ENCODE results near the gene GPC5.
"Not testable (repeated sequence)": the region's sequence is repeated elsewhere in the genome, so short reads cannot be mapped to it uniquely, and the experiment has no call there.

The GPC5 gene

GRCh38 chr13:91649456-91649855 lies 251.0 kb downstream of the GPC5 start:
- no peak for DNase-seq (ENCODE audit: low read depth)

- no peak for DNase-seq (ENCODE audit: low read depth)
Measured at GRCh38 chr13:91652404-91653301, 254.2 kb downstream of the GPC5 start.

GRCh38 chr13:91655731-91656130 lies 257.3 kb downstream of the GPC5 start:
- no peak for DNase-seq (ENCODE audit: low read depth)

- DNase-seq (ENCODE audit: low read depth) = no peak
Measured at GRCh38 chr13:91657283-91657682, 258.9 kb downstream of the GPC5 start.

- DNase-seq (ENCODE audit: low read depth) = no peak
Measured at GRCh38 chr13:91659256-91660075, 261.0 kb downstream of the GPC5 start.

GRCh38 chr13:91660076-91660415 lies 261.6 kb downstream of the GPC5 start:
- DNase-seq (ENCODE audit: low read depth) = no peak

- no peak for DNase-seq (ENCODE audit: low read depth)
Measured at GRCh38 chr13:91661692-91662490, 263.5 kb downstream of the GPC5 start.

- DNase-seq (ENCODE audit: low read depth) = no peak
Measured at GRCh38 chr13:91664039-91664438, 265.6 kb downstream of the GPC5 start.

GRCh38 chr13:91667486-91667885 lies 269.1 kb downstream of the GPC5 start:
- DNase-seq (ENCODE audit: low read depth) = no peak

GRCh38 chr13:91668866-91669495 lies 270.6 kb downstream of the GPC5 start:
- no peak for DNase-seq (ENCODE audit: low read depth)

GRCh38 chr13:91674347-91674746 lies 275.9 kb downstream of the GPC5 start:
- not testable (repeated sequence) for DNase-seq (ENCODE audit: low read depth)

- no peak for DNase-seq (ENCODE audit: low read depth)
Measured at GRCh38 chr13:91684746-91685145, 286.3 kb downstream of the GPC5 start.

- no peak for DNase-seq (ENCODE audit: low read depth)
Measured at GRCh38 chr13:91690944-91691343, 292.5 kb downstream of the GPC5 start.

GRCh38 chr13:91693466-91693865 lies 295.0 kb downstream of the GPC5 start:
- DNase-seq (ENCODE audit: low read depth) = no peak

GRCh38 chr13:91698308-91698707 lies 299.9 kb downstream of the GPC5 start:
- DNase-seq (ENCODE audit: low read depth) = no peak

GRCh38 chr13:91698767-91699166 lies 300.3 kb downstream of the GPC5 start:
- no peak for DNase-seq (ENCODE audit: low read depth)

GRCh38 chr13:91699863-91700262 lies 301.4 kb downstream of the GPC5 start:
- DNase-seq (ENCODE audit: low read depth) = no peak

- no peak for DNase-seq (ENCODE audit: low read depth)
Measured at GRCh38 chr13:91701975-91702374, 303.6 kb downstream of the GPC5 start.

GRCh38 chr13:91702411-91702810 lies 304.0 kb downstream of the GPC5 start:
- no peak for DNase-seq (ENCODE audit: low read depth)

- no peak for DNase-seq (ENCODE audit: low read depth)
Measured at GRCh38 chr13:91704398-91704797, 306.0 kb downstream of the GPC5 start.

- DNase-seq (ENCODE audit: low read depth) = no peak
Measured at GRCh38 chr13:91708558-91708957, 310.1 kb downstream of the GPC5 start.

GRCh38 chr13:91709180-91709579 lies 310.8 kb downstream of the GPC5 start:
- no peak for DNase-seq (ENCODE audit: low read depth)

All from stimulated activated CD8-positive, alpha-beta memory T cell treated with anti-CD3 and anti-CD28 coated beads, Interleukin-4, amount 100 ng/mL, for 24 hours (primary cell).